ENCODE results near the gene RTF2.

RTF2 gene

GRCh38 chr20:56447227-56447626, 21.2 kb upstream of the RTF2 start:
- Histone ChIP-seq H3K4me3 (ENCODE audit: insufficient read depth, low read depth, low read length, poor library complexity, severe bottlenecking) (no peak overlapping the region), H3K9me3 (ENCODE audit: control insufficient read depth, low read length) (no peaks in the 10 kb centered on the region), H3K27me3 (replicated peaks; ENCODE audit: control insufficient read depth, insufficient read depth, low read length, poor library complexity, severe bottlenecking) (no peaks in the 10 kb centered on the region), H3K36me3 (ENCODE audit: control insufficient read depth, insufficient read depth, low read length) (peaks cover 23% of the 10 kb centered on the region), H3K4me1 (ENCODE audit: control insufficient read depth, insufficient read depth, low read length, poor library complexity, severe bottlenecking) (no peaks in the 10 kb centered on the region), H3K27ac (ENCODE audit: insufficient read depth, low read length, poor library complexity, severe bottlenecking) (no peak overlapping the region)
- no peak for DNase-seq

GRCh38 chr20:56449459-56449858, 19.0 kb upstream of the RTF2 start:
- H3K4me3 ChIP-seq (ENCODE audit: insufficient read depth, low read depth, low read length, poor library complexity, severe bottlenecking) = no peak overlapping the region
- H3K27ac ChIP-seq (ENCODE audit: insufficient read depth, low read length, poor library complexity, severe bottlenecking) = no peak overlapping the region
- no peaks in the 10 kb centered on the region for H3K9me3 ChIP-seq (ENCODE audit: control insufficient read depth, low read length)
- no peaks in the 10 kb centered on the region for H3K27me3 ChIP-seq (replicated peaks; ENCODE audit: control insufficient read depth, insufficient read depth, low read length, poor library complexity, severe bottlenecking)
- H3K4me1 ChIP-seq (ENCODE audit: control insufficient read depth, insufficient read depth, low read length, poor library complexity, severe bottlenecking) = peaks cover 6% of the 10 kb centered on the region
- H3K36me3 ChIP-seq (ENCODE audit: control insufficient read depth, insufficient read depth, low read length) = peaks cover 27% of the 10 kb centered on the region
- no peak for DNase-seq

GRCh38 chr20:56451056-56451765, 17.2 kb upstream of the RTF2 start:
- Histone ChIP-seq H3K9me3 (ENCODE audit: control insufficient read depth, low read length) (no peaks in the 10 kb centered on the region), H3K27me3 (replicated peaks; ENCODE audit: control insufficient read depth, insufficient read depth, low read length, poor library complexity, severe bottlenecking) (no peaks in the 10 kb centered on the region), H3K36me3 (ENCODE audit: control insufficient read depth, insufficient read depth, low read length) (peaks cover 27% of the 10 kb centered on the region), H3K4me1 (ENCODE audit: control insufficient read depth, insufficient read depth, low read length, poor library complexity, severe bottlenecking) (peaks cover 6% of the 10 kb centered on the region), H3K27ac (ENCODE audit: insufficient read depth, low read length, poor library complexity, severe bottlenecking) (no peak overlapping the region), H3K4me3 (ENCODE audit: insufficient read depth, low read depth, low read length, poor library complexity, severe bottlenecking) (no peak overlapping the region)
- DNase-seq = no peak

- no peak overlapping the region for H3K4me3 ChIP-seq (ENCODE audit: insufficient read depth, low read depth, low read length, poor library complexity, severe bottlenecking)
- DNase-seq = no peak
- H3K27me3 ChIP-seq (replicated peaks; ENCODE audit: control insufficient read depth, insufficient read depth, low read length, poor library complexity, severe bottlenecking) = no peaks in the 10 kb centered on the region
- H3K36me3 ChIP-seq (ENCODE audit: control insufficient read depth, insufficient read depth, low read length) = peaks cover 19% of the 10 kb centered on the region
- no peak overlapping the region for H3K27ac ChIP-seq (ENCODE audit: insufficient read depth, low read length, poor library complexity, severe bottlenecking)
- H3K9me3 ChIP-seq (ENCODE audit: control insufficient read depth, low read length) = no peaks in the 10 kb centered on the region
- H3K4me1 ChIP-seq (ENCODE audit: control insufficient read depth, insufficient read depth, low read length, poor library complexity, severe bottlenecking) = peaks cover 6% of the 10 kb centered on the region
These were observed 15.1 kb upstream of the RTF2 start for GRCh38 chr20:56453352-56453751.

GRCh38 chr20:56454754-56455153, 13.7 kb upstream of the RTF2 start:
- Histone ChIP-seq H3K36me3 (ENCODE audit: control insufficient read depth, insufficient read depth, low read length) (peaks cover 27% of the 10 kb centered on the region), H3K27me3 (replicated peaks; ENCODE audit: control insufficient read depth, insufficient read depth, low read length, poor library complexity, severe bottlenecking) (no peaks in the 10 kb centered on the region), H3K9me3 (ENCODE audit: control insufficient read depth, low read length) (no peaks in the 10 kb centered on the region), H3K4me1 (ENCODE audit: control insufficient read depth, insufficient read depth, low read length, poor library complexity, severe bottlenecking) (peaks cover 6% of the 10 kb centered on the region), H3K4me3 (ENCODE audit: insufficient read depth, low read depth, low read length, poor library complexity, severe bottlenecking) (no peak overlapping the region), H3K27ac (ENCODE audit: insufficient read depth, low read length, poor library complexity, severe bottlenecking) (no peak overlapping the region)
- DNase-seq = no peak

GRCh38 chr20:56458206-56458821, 10.1 kb upstream of the RTF2 start:
- DNase-seq = no peak
- Histone ChIP-seq H3K36me3 (ENCODE audit: control insufficient read depth, insufficient read depth, low read length) (peaks cover 10% of the 10 kb centered on the region), H3K27ac (ENCODE audit: insufficient read depth, low read length, poor library complexity, severe bottlenecking) (no peak overlapping the region), H3K9me3 (ENCODE audit: control insufficient read depth, low read length) (no peaks in the 10 kb centered on the region), H3K27me3 (replicated peaks; ENCODE audit: control insufficient read depth, insufficient read depth, low read length, poor library complexity, severe bottlenecking) (no peaks in the 10 kb centered on the region), H3K4me1 (ENCODE audit: control insufficient read depth, insufficient read depth, low read length, poor library complexity, severe bottlenecking) (peaks cover 21% of the 10 kb centered on the region), H3K4me3 (ENCODE audit: insufficient read depth, low read depth, low read length, poor library complexity, severe bottlenecking) (no peak overlapping the region)

- Histone ChIP-seq H3K4me1 (ENCODE audit: control insufficient read depth, insufficient read depth, low read length, poor library complexity, severe bottlenecking) (peaks cover 26% of the 10 kb centered on the region), H3K27ac (ENCODE audit: insufficient read depth, low read length, poor library complexity, severe bottlenecking) (peak overlapping the region; percentile 69), H3K27me3 (replicated peaks; ENCODE audit: control insufficient read depth, insufficient read depth, low read length, poor library complexity, severe bottlenecking) (no peaks in the 10 kb centered on the region), H3K36me3 (ENCODE audit: control insufficient read depth, insufficient read depth, low read length) (peaks cover 10% of the 10 kb centered on the region), H3K9me3 (ENCODE audit: control insufficient read depth, low read length) (no peaks in the 10 kb centered on the region), H3K4me3 (ENCODE audit: insufficient read depth, low read depth, low read length, poor library complexity, severe bottlenecking) (no peak overlapping the region)
- DNase-seq = peak; percentile 51 to 60 (median 53)
These were observed 8.0 kb upstream of the RTF2 start for GRCh38 chr20:56460459-56460858.

- H3K27ac ChIP-seq (ENCODE audit: insufficient read depth, low read length, poor library complexity, severe bottlenecking) = peak overlapping the region; percentile 69
- no peak for DNase-seq
- H3K4me1 ChIP-seq (ENCODE audit: control insufficient read depth, insufficient read depth, low read length, poor library complexity, severe bottlenecking) = peaks cover 26% of the 10 kb centered on the region
- H3K9me3 ChIP-seq (ENCODE audit: control insufficient read depth, low read length) = no peaks in the 10 kb centered on the region
- no peaks in the 10 kb centered on the region for H3K27me3 ChIP-seq (replicated peaks; ENCODE audit: control insufficient read depth, insufficient read depth, low read length, poor library complexity, severe bottlenecking)
- peaks cover 10% of the 10 kb centered on the region for H3K36me3 ChIP-seq (ENCODE audit: control insufficient read depth, insufficient read depth, low read length)
- no peak overlapping the region for H3K4me3 ChIP-seq (ENCODE audit: insufficient read depth, low read depth, low read length, poor library complexity, severe bottlenecking)
These were observed 6.9 kb upstream of the RTF2 start for GRCh38 chr20:56461576-56461975.

GRCh38 chr20:56463428-56463827, 5.0 kb upstream of the RTF2 start:
- DNase-seq = peak in 1 of 3 donors; percentile 8
- Histone ChIP-seq H3K36me3 (ENCODE audit: control insufficient read depth, insufficient read depth, low read length) (peaks cover 8% of the 10 kb centered on the region), H3K9me3 (ENCODE audit: control insufficient read depth, low read length) (no peaks in the 10 kb centered on the region), H3K27ac (ENCODE audit: insufficient read depth, low read length, poor library complexity, severe bottlenecking) (no peak overlapping the region), H3K4me1 (ENCODE audit: control insufficient read depth, insufficient read depth, low read length, poor library complexity, severe bottlenecking) (peaks cover 32% of the 10 kb centered on the region), H3K4me3 (ENCODE audit: insufficient read depth, low read depth, low read length, poor library complexity, severe bottlenecking) (no peak overlapping the region), H3K27me3 (replicated peaks; ENCODE audit: control insufficient read depth, insufficient read depth, low read length, poor library complexity, severe bottlenecking) (no peaks in the 10 kb centered on the region)

- Histone ChIP-seq H3K36me3 (ENCODE audit: control insufficient read depth, insufficient read depth, low read length) (no peaks in the 10 kb centered on the region), H3K4me1 (ENCODE audit: control insufficient read depth, insufficient read depth, low read length, poor library complexity, severe bottlenecking) (peaks cover 37% of the 10 kb centered on the region), H3K9me3 (ENCODE audit: control insufficient read depth, low read length) (no peaks in the 10 kb centered on the region), H3K27me3 (replicated peaks; ENCODE audit: control insufficient read depth, insufficient read depth, low read length, poor library complexity, severe bottlenecking) (no peaks in the 10 kb centered on the region), H3K4me3 (ENCODE audit: insufficient read depth, low read depth, low read length, poor library complexity, severe bottlenecking) (no peak overlapping the region), H3K27ac (ENCODE audit: insufficient read depth, low read length, poor library complexity, severe bottlenecking) (no peak overlapping the region)
- no peak for DNase-seq
These were observed 2.4 kb upstream of the RTF2 start for GRCh38 chr20:56465997-56466396.

All from effector memory CD4-positive, alpha-beta T cell (primary cell).